ENCODE results near the gene SYS1. TPM values are rescaled to one million over a fixed set of nuclear protein-coding genes. Genes with fewer than 3 reads are reported as not detected.

The SYS1 gene
- total RNA-seq, 1 experiment from 2014 or later, result 45.5 TPM

GRCh38 chr20:45407783-45408645 is 45.1 kb downstream of the SYS1 start, which contains the start of gene DBNDD2:
Gene DBNDD2, plus strand, starts transcription at chr20:45408289. Its CDS starts 179 bp downstream, at chr20:45408468.
- DNase-seq, result no peak
- H3K27me3 Mint-ChIP-seq (ENCODE audit: unreplicated experiment), result no peaks in the 10 kb centered on the region
- TF ChIP-seq CTCF (IDR thresholded peaks at IDR 0.05; ENCODE audit: unreplicated experiment), result no peak
- peaks cover 30% of the 10 kb centered on the region for H3K4me1 Mint-ChIP-seq (ENCODE audit: low read depth, unreplicated experiment)
- peak within 1 kb of the TSS; percentile 57 for H3K27ac Mint-ChIP-seq (ENCODE audit: unreplicated experiment)
- no TSS peak for BruUV-seq (replicated peaks)
- no peaks in the 10 kb centered on the region for H3K9me3 Mint-ChIP-seq (ENCODE audit: low read depth, unreplicated experiment)
- H3K4me3 Mint-ChIP-seq (ENCODE audit: low read depth, unreplicated experiment), result peak within 1 kb of the TSS; percentile 86
- CTCF ChIA-PET, result interaction anchor here (0.5 to 3.0 kb wide), 8 partner anchors 8 to 363 kb away, joined by 3 to 14 read pairs (median 6); partner anchors contain the start of genes PIGT and SYS1
- intact Hi-C loops (cut with micrococcal nuclease; ENCODE audit: unreplicated experiment), result no loop called here
- peaks cover 29% of the 10 kb centered on the region for H3K36me3 Mint-ChIP-seq (ENCODE audit: insufficient read depth, unreplicated experiment)

GRCh38 chr20:45408646-45409213 is 45.8 kb downstream of the SYS1 start:
- TF ChIP-seq CTCF (IDR thresholded peaks at IDR 0.05; ENCODE audit: unreplicated experiment), result no peak
- CTCF ChIA-PET, result interaction anchor here (0.5 to 1.2 kb wide), 2 partner anchors 14 to 18 kb away, joined by 3 to 6 read pairs; no protein-coding TSS in a partner anchor
- H3K27ac Mint-ChIP-seq (ENCODE audit: unreplicated experiment), result no peak overlapping the region
- H3K27me3 Mint-ChIP-seq (ENCODE audit: unreplicated experiment), result no peaks in the 10 kb centered on the region
- H3K4me3 Mint-ChIP-seq (ENCODE audit: low read depth, unreplicated experiment), result no peak overlapping the region
- no peaks in the 10 kb centered on the region for H3K9me3 Mint-ChIP-seq (ENCODE audit: low read depth, unreplicated experiment)
- DNase-seq, result no peak
- intact Hi-C loops (cut with micrococcal nuclease; ENCODE audit: unreplicated experiment), result no loop called here
- peaks cover 30% of the 10 kb centered on the region for H3K4me1 Mint-ChIP-seq (ENCODE audit: low read depth, unreplicated experiment)
- no TSS peak for BruUV-seq (replicated peaks)
- peaks cover 29% of the 10 kb centered on the region for H3K36me3 Mint-ChIP-seq (ENCODE audit: insufficient read depth, unreplicated experiment)

- Mint-ChIP-seq H3K36me3 (ENCODE audit: insufficient read depth, unreplicated experiment) (peaks cover 28% of the 10 kb centered on the region), H3K27ac (ENCODE audit: unreplicated experiment) (no peak overlapping the region), H3K9me3 (ENCODE audit: low read depth, unreplicated experiment) (no peaks in the 10 kb centered on the region), H3K4me1 (ENCODE audit: low read depth, unreplicated experiment) (peaks cover 27% of the 10 kb centered on the region), H3K4me3 (ENCODE audit: low read depth, unreplicated experiment) (no peak overlapping the region), H3K27me3 (ENCODE audit: unreplicated experiment) (no peaks in the 10 kb centered on the region)
- DNase-seq, result no peak
- no TSS peak for BruUV-seq (replicated peaks)
- intact Hi-C loops (cut with micrococcal nuclease; ENCODE audit: unreplicated experiment), result no loop called here
- CTCF ChIA-PET, result interaction anchor here (0.5 kb wide), 1 partner anchor 48 kb away, joined by 4 read pairs; no protein-coding TSS in a partner anchor
- no peak for TF ChIP-seq CTCF (IDR thresholded peaks at IDR 0.05; ENCODE audit: unreplicated experiment)
Observed at GRCh38 chr20:45409521-45410272, 46.7 kb downstream of the SYS1 start.

GRCh38 chr20:45410887-45411286 is 47.9 kb downstream of the SYS1 start:
- Mint-ChIP-seq H3K4me3 (ENCODE audit: low read depth, unreplicated experiment) (no peak overlapping the region), H3K36me3 (ENCODE audit: insufficient read depth, unreplicated experiment) (peaks cover 24% of the 10 kb centered on the region), H3K27me3 (ENCODE audit: unreplicated experiment) (no peaks in the 10 kb centered on the region), H3K9me3 (ENCODE audit: low read depth, unreplicated experiment) (no peaks in the 10 kb centered on the region), H3K27ac (ENCODE audit: unreplicated experiment) (no peak overlapping the region), H3K4me1 (ENCODE audit: low read depth, unreplicated experiment) (peaks cover 18% of the 10 kb centered on the region)
- no peak for DNase-seq
- no TSS peak for BruUV-seq (replicated peaks)
- no peak for TF ChIP-seq CTCF (IDR thresholded peaks at IDR 0.05; ENCODE audit: unreplicated experiment)
- CTCF ChIA-PET, result interaction anchor here (1.1 kb wide), 1 partner anchor 18 kb away, joined by 5 read pairs; no protein-coding TSS in a partner anchor
- intact Hi-C loops (cut with micrococcal nuclease; ENCODE audit: unreplicated experiment), result no loop called here
